Stimulated activated CD8-positive, alpha-beta memory T cell treated with anti-CD3 and anti-CD28 coated beads, Interleukin-15, amount 100 ng/mL, for 4 hours (primary cell): ENCODE data around the gene NHS.

Experiments
- DNase-seq, 2 donors: peaks; one replicate each; pipeline ENCODE4 v3.0.0-alpha.2; 2020; ENCODE audit warnings: low read depth in 2 of 2

The NHS gene

DNA sequence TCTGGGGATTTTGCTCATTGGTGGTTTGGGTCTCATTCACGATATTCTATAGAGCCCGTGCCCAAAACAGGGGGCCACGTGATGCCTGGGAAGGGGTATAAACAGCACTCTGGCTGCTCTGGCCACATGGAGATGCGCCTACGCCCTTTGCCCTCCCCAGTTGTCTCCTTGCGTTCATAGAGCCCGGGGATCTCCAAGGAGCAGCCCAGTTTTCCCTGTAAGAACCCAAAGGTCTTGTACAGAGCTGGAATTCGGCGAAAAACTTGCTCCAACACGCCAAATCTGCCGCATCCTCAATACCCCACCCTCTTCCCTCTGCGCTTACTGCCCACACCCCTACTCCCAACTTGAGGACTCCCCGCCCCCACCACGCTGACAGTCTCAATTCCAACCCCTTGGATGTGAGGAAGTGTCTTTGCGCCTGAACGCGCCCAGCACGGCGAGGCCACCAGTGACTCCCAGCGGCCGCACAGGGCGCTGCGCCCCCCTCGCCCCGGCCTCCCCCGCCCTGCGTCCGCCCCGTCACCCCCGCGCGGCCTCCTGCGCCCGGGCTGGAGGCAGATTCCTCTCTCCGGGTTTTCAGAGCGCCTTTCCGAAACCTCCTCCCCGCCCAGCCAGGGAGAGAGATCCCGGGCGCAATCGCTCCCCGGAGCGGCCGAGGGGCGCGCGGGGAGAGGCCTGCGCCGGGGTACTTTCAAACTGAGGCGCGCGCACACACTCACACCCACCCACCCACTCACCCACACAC lies at the start of gene NHS:
Gene NHS (plus strand): TSS at position 582 of the 748 bp plus-strand sequence. CDS start 558 bp downstream, outside the sequence.
- DNase-seq = no peak

DNA sequence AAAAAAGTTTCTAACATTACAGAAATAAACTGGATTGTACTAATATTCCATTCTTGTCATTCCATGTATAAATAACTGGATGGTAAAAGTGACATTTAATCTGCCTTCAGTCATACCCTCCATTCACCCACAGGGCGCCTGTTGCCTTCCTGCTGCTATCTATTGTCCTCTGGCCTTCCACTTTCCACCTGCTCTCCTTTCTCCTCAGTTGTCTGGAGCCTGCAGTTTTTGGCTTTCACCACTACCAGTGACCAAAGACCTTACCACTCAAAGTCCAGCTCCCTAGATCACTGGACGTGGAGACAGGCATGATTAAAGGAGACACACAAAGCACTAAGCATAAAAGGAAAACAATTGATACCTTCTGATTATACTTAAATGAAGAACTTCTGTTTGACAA lies 46.2 kb upstream of the NHS start:
- no peak for DNase-seq

DNA sequence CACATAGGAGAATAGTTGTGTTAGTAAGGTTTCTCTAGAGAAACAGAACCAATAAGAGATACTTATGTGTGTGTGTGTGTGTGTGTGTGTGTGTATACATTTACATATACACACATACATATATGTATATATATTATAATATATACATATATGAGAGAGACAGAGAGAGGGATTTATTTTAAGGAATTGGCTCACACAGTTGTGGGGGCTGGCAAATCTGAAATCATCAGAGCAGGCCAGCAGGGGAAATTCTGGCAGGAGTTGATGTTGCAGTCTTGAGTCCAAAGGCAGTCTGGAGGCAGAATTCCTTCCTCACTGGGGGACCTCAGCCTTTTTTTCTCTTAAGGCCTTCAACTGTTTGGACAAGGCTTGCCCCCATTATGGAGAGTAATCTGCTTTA lies 38.6 kb upstream of the NHS start:
- no peak for DNase-seq

DNA sequence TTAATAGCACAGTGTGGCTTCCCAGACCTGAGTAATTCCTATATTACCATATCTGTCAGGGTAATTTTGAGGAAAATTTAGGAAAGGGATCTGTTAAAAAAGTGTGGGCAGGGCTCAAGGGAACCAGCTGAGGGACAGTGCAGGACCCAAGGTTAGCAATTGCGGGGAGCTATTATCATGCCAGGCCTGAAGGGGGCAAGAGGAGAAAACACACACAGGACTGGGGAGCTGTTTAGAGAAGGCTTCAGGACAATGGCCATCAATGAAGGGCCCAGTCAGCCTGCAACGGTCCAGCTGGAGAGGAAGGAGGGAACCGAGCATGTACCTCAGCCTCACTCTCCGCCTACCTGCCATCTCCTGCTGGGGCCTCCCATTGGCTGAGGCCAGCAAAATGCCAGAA lies 19.0 kb upstream of the NHS start:
- DNase-seq = no peak

DNA sequence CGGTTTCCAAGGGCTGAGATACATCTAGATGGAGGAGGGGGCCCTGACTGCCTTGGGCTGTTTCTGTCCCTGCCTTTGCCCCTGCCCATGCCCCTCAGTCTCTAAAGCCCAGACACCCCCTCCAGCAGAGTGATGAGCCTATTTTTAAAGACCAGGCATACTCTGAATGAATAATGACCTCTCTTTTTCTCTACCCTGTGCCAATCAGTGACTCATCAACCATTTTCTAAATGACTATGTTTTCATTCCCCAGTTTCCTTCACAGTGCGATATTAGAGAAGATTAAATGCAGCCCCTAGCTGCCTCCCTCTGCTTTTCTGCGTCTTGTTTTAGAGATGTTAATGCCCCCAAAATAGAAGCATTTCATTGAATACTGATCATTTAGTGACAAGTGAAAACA lies 15.5 kb upstream of the NHS start:
- DNase-seq = no peak

DNA sequence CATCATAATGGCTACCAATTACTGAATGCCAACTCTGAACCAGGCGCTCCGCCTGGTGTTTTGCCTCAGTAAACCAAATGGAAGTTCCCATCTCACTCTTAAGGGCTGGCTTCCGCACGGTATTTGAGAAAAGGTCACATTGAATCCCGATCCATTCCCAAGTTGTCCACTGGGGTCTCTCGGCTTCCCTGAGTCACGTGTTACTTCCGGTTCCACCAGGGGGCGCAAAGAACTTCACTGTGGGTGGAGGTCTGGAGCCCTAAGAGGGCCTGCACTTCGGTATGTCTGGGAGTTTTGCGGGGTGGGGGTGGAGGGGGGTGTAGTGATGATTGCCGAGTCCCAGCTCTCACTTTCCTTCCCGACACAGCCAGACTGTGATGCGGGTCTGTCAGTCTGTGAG lies 13.4 kb upstream of the NHS start:
- DNase-seq = no peak

DNA sequence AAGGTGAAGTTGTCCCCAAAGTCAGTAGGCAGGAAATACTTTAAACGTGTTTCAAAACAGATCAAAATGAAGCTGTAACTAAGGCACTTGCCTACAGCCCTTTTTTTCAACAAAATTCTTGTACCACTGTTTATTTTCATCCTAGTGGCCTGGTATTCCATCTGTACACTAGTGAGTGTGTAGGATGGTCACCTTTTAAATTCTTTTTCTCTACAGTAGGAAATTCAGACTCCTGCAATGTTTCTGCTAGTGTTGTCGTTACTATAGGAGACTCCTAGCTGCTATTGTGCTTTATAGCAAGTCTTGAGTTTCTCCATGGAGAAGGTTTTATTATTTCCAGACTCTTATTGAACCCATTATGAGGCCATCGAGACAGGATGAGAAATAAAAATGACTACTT lies 7.0 kb upstream of the NHS start:
- DNase-seq = no peak

DNA sequence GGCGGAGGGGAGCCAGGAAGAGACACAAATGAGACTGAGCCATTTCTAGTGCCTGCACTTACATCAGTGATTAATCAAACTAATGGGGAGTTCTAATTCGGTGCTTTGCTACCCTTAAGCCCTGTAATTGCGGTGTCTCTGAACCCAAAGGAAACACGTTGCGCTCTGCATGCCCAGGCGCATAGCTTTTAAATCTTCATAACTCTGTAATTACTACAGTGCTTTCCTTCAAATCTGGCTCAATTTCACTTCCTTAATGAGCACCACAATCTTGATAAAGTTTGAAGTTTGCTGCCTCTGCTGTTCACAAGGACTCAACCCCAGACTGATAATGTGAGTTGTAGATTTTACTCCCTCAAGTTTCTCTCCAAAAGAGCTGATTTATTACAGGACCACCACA lies 5.7 kb upstream of the NHS start:
- DNase-seq = no peak

DNA sequence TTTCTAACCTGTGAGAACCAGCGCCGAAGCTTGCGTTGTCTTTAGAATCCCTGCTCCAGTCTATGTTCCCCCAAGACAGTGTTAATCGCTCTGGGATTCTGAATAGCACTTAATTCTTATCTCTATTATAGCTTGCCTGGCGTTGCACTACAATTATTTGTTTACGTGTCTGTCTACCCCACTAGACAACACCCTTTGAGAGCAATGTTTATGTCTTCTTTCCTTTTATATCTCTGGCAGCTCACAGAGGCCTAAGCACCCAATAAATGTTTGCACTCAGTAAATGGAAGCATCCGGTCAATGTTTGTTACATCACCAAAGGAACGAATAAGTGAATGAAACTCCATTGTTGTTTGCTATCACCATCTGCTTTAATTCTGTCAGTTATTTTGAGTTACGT lies 4.8 kb upstream of the NHS start:
- DNase-seq = no peak

DNA sequence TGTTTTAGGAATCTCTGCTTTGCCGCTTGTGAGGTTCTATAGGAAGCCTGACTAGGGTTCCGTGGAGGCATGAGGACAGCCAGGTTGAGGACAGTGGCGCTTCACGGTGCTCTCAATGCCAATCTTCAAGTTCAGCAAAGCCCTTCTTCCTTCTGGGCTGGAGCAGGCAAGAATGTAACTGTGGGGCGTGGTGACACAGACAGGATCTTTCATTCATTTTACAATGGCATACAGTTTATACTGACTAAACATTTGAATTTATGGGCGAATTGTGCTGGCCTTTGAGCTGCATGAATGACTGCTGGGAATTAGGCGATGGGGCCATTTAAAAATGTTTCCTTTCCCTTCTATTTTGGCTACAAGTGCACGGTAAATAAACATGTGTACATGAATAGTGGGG lies 2.9 kb upstream of the NHS start:
- no peak for DNase-seq

DNA sequence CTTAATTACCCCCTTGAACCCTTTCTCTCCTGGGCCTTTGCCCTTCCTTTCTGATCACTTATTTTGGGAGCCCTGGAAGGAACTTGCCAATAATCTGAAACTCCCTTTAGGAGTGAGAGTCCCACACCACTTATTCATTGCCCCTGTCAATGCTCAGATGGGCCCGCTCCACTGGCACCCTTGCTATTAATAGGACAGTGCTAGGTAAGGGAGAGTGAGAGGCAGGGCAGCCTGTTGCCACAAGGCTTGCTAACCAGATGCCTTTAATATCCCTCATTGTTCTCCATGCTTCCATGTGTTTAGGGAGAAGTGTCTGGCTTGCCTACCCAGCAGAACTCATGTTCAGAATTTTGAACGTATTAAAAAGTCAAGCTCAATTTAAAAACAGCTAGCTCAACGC lies 1.7 kb upstream of the NHS start:
- DNase-seq = no peak

DNA sequence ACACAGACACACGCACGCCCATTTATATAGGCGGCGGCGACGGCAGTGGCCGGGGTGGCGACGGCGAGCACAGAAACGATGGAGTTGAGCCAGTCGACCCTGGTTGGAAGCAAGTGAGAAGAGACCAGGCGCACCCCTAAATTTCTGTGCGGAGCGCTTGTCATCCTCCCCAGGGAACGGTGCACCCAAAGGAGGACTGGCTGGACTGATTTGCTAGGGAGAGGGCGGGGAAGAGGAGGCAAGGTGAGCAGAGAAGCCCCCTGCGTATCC lies 302 bp downstream of the NHS start:
- DNase-seq = no peak

DNA sequence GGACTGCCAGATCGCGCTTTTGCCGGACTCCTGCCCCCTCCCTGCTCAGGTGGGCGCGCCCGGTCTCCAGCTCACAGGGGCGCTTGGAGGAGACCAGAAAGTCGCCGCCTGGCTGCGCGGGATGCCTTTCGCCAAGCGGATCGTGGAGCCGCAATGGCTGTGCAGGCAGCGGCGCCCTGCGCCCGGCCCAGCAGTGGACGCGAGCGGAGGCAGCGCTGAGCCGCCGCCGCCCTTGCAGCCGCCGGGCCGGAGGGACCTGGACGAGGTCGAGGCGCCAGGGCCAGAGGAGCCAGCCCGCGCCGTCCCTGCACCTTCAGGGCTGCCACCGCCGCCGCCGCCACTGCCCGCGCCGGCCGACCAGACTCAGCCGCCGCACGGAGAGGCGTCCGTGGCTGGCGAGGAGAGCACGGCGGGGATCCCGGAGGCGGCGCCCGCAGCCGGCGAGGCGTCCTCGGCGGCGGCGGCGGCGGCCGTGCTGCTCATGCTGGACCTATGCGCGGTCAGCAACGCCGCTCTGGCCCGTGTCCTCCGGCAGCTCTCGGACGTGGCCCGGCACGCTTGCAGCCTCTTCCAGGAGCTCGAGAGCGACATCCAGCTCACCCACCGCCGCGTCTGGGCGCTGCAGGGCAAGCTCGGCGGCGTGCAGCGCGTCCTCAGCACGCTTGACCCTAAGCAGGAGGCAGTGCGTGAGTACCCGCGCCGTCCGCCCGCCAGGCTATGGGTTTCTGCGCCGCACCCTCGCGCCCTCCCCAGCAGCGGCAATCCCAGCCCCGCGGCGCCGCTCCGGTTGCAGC lies 834 bp downstream of the NHS start:
- no peak for DNase-seq

DNA sequence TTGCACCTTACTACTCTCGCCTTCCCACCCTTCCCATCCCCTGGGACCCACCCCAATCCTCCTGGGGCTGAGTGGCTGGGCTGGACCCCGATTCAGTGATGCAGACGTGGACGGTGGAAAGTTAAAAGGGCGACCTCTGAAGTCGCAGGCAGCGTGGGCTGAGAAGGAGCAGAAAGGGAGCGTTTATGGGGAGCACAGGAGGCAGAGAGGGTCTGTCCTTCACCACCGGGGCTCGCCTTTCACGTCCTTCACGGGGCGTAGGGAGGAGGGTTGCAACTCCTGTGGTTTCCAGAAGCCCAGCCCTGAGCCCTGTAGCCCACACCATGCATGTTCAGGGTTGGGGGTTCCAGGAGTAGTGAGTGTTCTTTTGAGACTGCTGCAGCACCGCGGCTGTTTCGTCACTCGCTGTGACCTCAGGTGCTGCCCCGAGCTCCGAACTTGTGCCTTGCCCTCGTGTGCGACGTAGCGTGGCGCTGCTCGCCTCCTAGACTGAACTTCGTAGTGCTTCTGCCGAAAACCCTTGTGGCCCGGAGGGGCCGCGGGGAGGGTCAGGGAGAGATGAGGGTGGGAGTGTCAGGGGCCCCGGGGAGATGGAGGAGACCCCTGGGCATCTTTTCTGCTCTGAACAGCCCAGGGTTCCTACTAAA lies 1.6 kb downstream of the NHS start:
- no peak for DNase-seq

DNA sequence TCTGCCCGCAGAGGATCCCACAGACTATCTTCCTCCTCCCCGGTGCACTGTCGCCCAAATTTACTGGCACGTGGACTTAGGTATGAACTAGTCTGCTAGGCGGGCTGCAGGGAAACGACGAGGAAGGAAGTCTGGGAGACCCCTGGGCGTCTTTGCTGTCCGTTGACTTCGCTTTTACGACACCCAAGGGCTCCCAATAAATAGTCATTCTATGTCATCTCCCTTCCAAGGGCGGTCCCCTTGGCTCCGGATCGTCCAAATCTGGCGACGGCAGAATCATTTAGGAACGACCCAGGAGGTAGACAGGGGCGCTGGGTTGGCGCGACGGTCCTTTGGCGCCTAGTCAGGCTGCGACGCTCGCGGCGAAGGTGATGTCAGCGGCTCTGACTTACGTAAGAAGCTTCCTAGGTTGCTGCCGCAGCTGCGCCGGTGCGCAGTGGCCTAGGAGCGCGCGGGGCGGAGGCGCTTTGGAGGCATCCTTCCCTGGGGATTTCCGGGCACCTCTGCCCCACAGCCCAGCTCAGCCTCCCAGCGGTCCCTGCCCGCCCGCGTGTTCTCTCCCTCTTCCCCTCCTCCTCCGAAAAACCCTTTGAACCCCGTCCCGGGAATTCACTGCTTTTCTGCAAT lies 2.2 kb downstream of the NHS start:
- no peak for DNase-seq

DNA sequence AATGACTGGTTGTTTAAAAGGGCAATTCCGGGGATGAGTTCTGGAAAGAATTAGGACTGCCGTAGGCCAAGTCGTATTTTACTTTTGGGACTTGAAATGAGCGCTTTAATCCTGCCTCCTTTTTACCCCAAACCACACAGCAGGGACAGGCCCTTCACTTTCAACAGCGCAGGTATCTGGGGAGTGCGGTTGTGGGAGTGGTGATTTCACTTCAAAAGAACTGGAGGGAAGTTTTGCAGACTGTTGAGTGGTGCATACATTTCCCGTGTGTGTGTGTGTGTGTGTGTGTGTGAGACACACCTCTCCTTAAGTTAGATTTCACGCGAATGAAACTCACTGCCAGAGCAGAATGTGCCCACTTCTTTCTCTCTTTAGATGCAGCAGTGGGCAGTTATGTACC lies 2.8 kb downstream of the NHS start:
- DNase-seq = no peak

DNA sequence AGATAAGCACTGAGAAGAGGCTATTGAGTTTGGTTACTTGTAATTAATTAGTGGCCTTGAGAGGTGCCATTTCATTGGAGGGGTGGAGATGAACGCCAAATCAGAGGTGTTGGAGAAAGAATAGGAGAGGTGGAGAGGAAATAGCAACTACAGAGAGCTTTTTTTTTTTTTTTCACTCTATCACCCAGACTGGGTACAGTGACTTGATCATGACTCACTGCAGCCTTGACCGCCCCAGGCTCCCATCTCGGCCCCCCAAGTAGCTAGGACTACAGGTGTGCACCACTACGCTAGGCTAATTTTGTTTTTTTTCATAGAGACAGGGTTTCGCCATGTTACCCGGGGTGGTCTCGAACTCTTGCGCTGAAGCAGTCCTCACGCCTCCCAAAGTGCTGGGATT lies 5.2 kb downstream of the NHS start:
- DNase-seq = no peak

DNA sequence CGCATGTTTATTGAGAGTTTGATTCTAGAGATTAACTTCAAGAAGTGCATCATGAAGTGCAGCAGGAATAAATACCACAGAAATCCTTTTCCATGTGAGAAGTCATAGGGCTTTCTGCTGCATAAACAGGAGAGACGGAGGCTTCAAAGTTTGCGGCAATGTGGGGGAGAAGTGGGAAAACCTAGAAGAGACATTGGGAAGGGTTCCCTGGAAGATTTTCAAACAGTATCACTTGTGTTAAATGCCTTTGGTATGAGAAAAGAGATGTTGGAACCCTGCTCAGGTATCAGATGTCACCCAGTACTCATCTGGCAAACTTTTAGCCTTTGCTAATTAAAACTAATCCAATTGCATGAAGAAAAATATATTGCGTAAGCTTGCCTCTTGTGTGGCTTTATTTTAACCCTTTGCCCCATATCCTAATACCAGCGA lies 15.4 kb downstream of the NHS start:
- DNase-seq = no peak

DNA sequence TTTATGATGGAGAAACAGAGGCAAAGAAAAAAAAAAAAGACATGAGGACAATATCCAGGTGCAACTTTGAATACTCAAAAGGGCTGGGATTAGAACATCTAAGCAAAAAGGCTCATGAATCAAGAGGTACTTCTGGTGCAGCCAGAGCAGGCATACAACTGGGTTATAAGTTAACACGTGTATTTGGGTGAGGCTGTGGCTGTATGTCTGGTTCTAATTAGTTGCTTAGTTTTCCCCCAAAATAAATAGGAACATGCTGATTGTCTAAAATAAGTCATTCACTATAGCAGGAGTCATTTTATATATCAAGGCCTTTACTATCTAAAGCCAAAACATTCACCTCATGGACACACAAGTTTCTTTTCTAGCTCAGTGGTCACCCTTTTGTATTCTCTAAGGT lies 20.2 kb downstream of the NHS start:
- DNase-seq = no peak

DNA sequence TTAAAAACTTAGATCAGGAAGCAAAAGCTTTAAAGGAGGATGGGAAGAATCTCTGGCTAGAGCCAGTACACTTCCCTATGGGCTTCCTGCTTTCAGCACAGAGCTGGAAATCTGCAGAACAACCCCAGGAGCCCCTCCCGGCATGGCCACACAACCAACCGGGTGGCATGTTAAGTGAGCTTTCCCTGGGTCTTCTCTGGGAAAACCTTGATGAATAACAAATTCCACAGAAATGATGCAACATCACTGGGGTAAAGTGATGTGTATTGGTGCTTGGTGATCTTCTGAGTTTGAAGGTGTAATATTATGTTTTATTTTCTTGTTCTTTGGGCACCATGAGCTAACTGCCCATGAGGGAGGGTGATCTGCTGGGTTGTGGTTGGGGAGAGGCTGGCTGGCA lies 22.1 kb downstream of the NHS start:
- no peak for DNase-seq

DNA sequence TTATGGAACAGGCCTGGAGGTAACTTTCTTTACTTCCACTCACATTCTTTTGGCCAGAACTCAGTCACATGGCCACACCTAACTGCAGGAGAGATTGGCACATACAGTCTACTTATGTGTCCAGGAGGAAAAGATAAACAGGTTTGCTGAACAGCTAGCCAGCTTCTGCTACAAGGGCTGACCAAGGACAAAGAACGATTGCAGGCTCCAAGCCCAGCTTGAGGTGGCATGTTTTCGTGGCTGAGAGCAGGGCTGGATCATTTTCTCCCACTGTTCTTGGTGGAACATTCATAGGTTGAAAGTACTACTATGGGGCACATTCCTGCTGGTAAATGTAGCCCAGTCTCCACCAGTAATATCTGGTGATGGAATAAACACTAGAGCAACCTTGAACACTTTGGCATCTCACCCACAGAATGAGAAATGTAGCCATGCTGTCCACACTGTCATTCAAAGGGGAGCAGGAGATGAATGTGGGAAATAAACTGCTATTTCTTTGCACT lies 28.2 kb downstream of the NHS start:
- DNase-seq = no peak

DNA sequence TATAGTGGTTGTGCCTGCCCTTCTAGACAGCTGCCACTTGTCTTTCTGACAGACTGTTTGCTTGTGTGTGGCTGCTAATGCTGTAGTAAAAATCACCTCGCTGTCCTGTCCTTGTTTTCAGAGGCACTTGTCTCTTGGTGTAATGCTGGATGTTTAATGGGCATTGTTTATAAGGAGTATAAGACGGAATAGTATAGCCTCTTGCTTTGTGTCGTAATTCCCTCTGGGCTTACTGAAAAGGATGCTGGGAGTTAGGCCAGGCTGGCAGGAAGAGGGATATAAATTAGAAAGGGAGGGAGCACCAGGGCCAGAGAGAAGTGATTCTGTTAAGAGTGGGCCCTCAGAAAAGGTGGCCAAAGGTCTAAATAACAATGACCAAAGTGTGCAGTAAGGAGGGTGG lies 29.0 kb downstream of the NHS start:
- no peak for DNase-seq
